ENCODE measurements around the gene DUSP16.

Gene DUSP16

GRCh38 chr12:12460935-12461922 lies 101.4 kb downstream of the DUSP16 start:
- DNase-seq: peak; percentile 87

DNA sequence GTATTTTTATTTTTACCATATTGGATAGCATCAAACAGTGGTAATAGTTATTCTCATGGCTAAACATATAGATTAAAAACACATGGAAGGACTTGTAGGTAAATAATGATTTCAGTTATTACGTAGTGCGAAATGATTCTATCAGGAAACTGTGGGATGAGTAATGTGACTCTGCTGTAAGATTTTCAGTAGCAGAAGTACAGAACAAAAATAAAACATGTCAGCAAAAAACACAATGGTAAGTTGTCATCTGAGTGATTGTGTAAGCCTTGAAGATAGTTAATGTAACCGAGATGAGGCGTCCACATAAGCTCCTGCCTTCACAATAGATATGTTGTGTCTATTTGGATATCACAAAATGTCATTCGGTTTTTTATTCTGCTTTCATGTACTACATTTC lies 106.0 kb downstream of the DUSP16 start:
- peak; percentile 85 for DNase-seq

DNA sequence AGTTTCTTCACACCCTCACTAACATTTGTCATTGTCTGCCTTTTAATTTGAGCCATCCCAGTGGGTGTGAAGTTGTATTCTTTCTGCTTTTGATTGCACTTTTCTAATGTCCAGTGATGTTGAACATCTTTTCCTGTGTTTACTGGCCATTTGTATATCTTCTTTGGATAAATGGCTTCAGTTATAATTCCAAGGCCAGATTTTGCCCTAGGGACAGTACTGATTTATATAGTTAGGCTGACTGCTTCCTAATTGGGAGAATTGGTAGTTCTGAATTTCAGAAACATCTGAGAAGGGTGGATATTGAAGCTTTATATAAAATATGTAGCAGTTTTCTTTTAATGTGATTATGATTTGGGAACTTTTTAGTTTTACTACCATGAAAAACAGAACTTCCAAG lies 108.3 kb downstream of the DUSP16 start:
- DNase-seq: no peak

DNA sequence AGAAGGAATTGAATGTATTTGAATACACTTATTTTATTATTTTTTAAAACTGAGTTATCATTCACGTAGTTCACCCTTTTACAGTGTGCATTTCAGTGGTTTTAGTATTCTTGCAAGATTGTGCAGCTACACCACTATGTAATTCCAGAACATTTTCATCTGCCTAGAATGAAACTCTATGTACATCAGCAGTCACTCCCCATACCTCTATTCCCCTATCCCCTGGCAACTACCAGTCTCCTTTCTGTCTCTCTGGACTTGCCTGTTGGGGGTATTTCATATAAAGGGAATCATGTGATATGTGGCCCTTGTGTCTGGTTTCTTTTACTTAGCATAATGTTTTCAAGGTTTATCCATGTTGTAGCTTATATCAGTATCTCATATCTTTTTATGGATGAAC lies 109.0 kb downstream of the DUSP16 start:
- DNase-seq: no peak

- DNase-seq: no peak
These were observed 110.2 kb downstream of the DUSP16 start for GRCh38 chr12:12452326-12452902.

GRCh38 chr12:12451098-12451497 lies 111.6 kb downstream of the DUSP16 start:
- DNase-seq: no peak

DNA sequence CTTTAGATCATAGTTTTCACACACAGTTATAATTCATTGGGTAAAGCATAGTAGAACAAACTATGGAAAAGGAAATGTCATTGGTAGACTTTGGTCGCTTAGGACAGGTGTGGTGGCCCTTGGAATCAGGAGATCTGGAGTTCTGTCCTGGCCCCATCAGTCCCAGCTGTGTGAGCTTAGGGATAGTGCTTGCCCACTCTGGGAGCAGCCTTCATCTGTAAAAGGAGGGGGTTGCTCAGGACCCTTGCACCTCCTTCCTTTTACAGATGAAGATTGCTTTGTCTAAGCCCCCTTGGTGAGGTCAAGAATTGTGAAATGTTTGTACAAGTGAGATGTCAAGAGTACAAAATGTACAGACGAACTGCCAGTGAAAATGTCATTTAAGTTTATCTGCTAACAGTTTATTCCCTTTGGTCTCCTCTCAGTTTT lies 112.6 kb downstream of the DUSP16 start:
- no peak for DNase-seq

- DNase-seq: no peak
These were observed 113.1 kb downstream of the DUSP16 start for GRCh38 chr12:12449533-12450025.

DNA sequence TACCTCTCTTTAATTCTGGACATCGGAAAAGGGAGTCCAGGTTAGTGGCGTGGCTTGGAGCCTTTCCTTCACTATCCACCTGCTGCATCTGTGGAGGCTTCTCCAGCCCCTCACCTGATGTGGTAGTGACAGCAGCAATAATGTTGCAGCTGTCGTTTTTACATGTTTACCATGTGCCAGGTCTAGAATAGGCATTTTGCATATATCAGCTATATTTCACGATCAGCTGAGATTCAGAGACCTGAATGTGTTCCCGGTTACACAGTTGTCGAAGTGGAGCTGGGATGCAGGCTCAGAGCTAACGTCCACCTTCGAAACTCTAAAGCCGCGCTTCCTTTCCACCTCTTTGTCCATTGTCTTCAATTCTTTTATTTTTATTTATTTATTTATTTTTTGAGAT lies 114.8 kb downstream of the DUSP16 start:
- no peak for DNase-seq

DNA sequence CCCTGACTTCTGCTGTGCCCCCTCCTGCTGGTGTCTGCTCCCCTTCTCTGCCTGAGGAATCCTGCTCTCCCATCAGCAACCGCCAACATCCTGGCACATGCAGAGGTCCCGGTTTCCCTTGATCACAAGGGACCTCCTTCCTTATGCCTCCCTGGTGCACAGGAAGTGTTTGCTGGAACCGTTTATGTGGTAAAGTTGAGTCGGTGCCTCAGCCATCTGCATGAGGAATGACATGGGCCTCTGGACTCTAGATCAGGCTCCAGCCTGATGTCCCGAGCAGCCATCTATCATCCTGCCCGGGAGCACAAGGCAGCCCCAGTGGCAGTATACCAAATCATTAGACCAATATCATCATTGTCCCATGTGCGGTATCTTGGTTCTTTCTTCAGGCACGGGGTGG lies 115.4 kb downstream of the DUSP16 start:
- DNase-seq: no peak

GRCh38 chr12:12446786-12447185 lies 115.9 kb downstream of the DUSP16 start:
- DNase-seq: no peak

GRCh38 chr12:12445882-12446181 lies 116.8 kb downstream of the DUSP16 start:
- DNase-seq: no peak

GRCh38 chr12:12445165-12445881 lies 117.3 kb downstream of the DUSP16 start:
- no peak for DNase-seq

- DNase-seq: no peak
These were observed 119.2 kb downstream of the DUSP16 start for GRCh38 chr12:12443431-12443878.

GRCh38 chr12:12442548-12443071 lies 120.1 kb downstream of the DUSP16 start:
- DNase-seq: peak; percentile 61

DNA sequence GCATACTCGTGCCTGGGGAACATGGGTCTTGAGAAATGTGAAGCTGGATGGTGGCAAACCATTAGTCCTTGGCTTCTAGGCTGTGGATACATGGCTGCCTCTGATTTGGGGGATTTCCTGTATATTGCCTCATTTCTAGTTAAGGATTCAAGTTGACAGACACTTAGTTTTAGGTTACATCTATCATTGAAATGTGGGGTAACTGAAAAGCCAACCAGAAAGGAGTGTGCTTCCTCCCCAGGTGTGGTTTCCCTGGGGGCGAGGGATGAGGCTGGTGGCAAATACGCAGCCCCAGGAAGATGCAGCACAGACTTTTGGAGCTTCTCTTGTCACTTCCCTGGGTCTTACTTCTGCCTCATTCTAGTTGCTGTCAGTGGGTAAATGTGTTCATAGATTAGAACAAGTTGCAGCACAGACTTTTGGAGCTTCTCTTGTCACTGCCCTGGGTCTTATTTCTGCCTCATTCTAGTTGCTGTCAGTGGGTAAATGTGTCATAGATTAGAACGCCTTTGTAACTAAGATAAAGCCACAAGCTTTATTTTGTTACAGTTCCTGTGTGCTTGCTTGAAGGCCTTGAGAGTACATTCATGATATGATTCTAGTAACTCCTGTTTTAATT lies 120.7 kb downstream of the DUSP16 start:
- peak; percentile 87 for DNase-seq

DNA sequence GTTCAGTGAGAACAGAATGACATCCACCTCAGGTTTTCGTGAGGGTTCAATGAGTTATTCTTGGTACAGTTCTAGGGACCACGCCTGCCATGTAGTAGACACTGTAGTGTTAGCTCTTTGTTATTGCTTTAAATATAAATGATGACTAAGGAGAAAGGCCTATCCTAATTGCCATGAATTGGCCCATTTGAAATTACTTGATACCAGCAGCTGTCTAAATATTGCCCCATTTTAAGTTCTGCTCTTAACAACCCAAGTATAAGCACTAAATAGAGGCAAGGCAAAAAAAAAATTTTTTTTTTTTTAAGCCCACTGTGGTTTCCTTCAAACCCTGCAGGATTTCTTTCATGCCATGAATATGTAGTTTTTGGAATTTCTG lies 121.2 kb downstream of the DUSP16 start:
- no peak for DNase-seq

DNA sequence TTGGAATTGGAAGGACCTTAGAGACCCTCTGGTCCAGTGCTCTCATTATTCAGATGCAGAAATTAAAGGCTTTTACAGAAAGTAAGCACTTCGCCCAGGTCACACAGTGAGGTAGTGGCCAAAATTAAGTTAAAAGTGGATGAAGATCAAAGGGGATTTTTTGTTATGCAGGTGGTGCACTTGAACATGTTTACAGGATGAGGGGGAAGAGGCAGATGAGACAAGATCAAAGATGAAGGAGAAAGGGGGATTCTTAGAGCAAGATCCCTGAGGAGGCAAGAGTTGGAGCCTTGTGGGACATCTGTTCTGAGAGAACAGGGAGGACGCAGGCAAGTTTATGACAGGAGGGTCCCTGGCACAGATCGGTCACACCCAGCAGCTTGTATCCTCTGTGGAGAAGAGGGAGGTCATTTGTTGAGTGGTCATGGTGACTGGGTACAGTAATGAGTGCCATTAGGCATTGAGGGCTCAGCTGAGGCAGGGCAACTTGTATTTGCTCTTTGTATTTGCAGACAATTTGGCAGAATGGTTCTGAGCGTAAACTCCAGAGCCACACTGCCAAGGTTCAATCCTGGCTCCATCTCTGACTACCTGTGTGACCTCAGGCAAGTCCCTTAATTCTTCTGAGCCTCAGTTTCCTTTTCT lies 121.8 kb downstream of the DUSP16 start:
- DNase-seq: no peak

DNA sequence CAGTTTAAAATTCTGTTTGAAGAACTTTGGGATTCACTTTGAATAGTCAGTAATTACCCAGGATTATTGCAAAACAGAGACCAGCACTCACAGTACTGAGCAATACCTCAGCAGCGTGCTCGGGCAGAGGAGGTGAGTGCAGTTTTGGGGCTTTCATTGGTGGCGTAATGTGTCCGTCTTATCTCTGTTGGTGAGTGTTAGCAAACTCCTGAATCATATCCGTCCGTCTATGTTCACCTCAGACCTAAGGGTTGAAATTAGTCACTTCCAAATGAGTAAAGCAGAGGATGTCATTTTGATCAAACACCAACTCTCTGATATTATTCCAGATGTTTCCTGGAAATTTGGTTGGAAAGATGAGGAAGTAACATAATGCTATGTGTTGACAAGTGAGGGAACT lies 123.0 kb downstream of the DUSP16 start:
- DNase-seq: peak; percentile 96

- DNase-seq: no peak
These were observed 125.8 kb downstream of the DUSP16 start for GRCh38 chr12:12436831-12437345.

DNA sequence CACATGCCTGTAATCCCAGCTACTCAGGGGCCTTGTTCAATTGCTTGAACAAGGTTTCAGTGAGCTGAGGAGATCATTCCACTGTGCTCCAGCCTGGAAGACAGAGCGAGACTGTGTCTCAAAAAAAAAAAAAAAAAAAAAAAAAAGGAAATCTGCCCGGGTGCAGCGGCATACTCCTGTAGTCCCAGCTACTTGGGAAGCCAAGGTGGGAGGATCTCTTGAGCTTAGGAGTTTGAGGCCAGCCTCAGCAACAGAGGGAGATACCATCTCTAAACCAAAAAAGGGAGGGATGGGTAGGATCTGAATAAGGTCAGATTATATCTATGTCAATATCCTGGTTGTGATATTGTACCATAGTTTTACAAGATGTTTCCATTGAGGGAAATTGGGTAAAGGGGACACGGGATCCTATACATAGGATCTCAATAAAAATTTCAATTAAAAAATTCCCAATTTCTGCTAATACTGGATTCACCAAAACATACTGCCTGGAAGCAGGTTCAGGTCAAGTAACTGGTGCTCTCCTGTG lies 129.4 kb downstream of the DUSP16 start:
- DNase-seq: no peak

- no peak for DNase-seq
These were observed 130.3 kb downstream of the DUSP16 start for GRCh38 chr12:12432364-12432763.
